ENCODE measurements around the gene PAPSS1.

DNA sequence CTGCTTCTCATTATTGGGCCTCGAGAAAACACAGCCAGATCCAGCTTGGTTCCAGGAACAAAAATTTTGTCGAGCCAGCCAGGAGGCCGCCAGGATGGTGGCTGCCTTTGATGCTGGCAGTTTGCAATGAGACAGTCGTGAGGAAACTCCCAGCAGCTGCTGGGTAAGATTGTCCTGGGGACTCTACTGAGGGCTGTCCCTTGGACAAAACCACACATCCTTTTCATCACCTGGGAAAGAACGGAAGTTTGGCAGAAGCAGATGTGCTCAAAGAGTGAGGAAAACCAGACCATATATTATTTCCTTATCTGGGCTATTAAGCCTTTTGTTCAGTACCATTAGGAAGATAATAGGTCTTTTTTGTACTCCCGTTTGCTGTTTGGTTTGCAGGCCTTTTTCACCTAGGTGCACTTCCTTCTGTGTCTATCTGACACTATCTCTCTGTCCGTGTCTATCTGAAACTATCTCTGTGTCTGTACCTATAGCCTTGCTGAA, 13.4 kb upstream of the PAPSS1 start:
- TF ChIP-seq CTCF (IDR thresholded peaks at IDR 0.05 in 2 of 3, conservative IDR thresholded peaks at IDR 0.05 in 1 of 3; ENCODE audit: borderline replicate concordance in 1 of 3, insufficient read depth in 1 of 3, low read depth in 2 of 3, low read length in 2 of 3) (no peak), ZNF274 (IDR thresholded peaks at IDR 0.05; ENCODE audit: low read depth, low read length) (no peak), EZH2 (IDR thresholded peaks at IDR 0.05) (no peak), SIN3A (IDR thresholded peaks at IDR 0.05; ENCODE audit: low read depth) (no peak), POLR2A (IDR thresholded peaks at IDR 0.05; ENCODE audit: borderline replicate concordance, extremely low read depth, insufficient read depth, insufficient read length) (no peak), EZH2phosphoT487 (IDR thresholded peaks at IDR 0.05; ENCODE audit: borderline replicate concordance) (no peak)
- TF ChIP-seq, protein P1, sequence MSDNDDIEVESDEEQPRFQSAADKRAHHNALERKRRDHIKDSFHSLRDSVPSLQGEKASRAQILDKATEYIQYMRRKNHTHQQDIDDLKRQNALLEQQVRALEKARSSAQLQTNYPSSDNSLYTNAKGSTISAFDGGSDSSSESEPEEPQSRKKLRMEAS (IDR thresholded peaks at IDR 0.05): no peak

All from HCT116 (cell line).